ENCODE measurements around the gene AKTIP.

The AKTIP gene

GRCh38 chr16:53476867-53477266, 26.1 kb downstream of the AKTIP start:
- DNase-seq: no peak

GRCh38 chr16:53465606-53466280, 37.3 kb downstream of the AKTIP start:
- DNase-seq: no peak

GRCh38 chr16:53458635-53459034, 44.4 kb downstream of the AKTIP start:
- no peak for DNase-seq

- peak; percentile 86 for DNase-seq
Measured at GRCh38 chr16:53457670-53458069, 45.3 kb downstream of the AKTIP start.

- DNase-seq: peak; percentile 76
Measured at GRCh38 chr16:53456625-53457024, 46.4 kb downstream of the AKTIP start.

- DNase-seq: peak; percentile 49
Measured at GRCh38 chr16:53453928-53454327, 49.1 kb downstream of the AKTIP start.

- DNase-seq: peak; percentile 11
Measured at GRCh38 chr16:53449816-53450517, 53.0 kb downstream of the AKTIP start.

- DNase-seq: no peak
Measured at GRCh38 chr16:53446090-53446489, 56.9 kb downstream of the AKTIP start.

GRCh38 chr16:53445534-53445933, 57.5 kb downstream of the AKTIP start:
- DNase-seq: peak; percentile 23

All from CD4-positive, alpha-beta T cell treated with Interleukin-12 subunit alpha and Interleukin-12 subunit beta, for 1 hour (primary cell).